ENCODE measurements around the gene OR2C1. TPM values are rescaled to one million over a fixed set of nuclear protein-coding genes. Genes with fewer than 3 reads are reported as not detected.

OR2C1 gene
- total RNA-seq, 1 donor from 2014 or later = not detected

- DNase-seq (ENCODE audit: low spot score) = no peak
These were observed 44.7 kb downstream of the OR2C1 start for GRCh38 chr16:3400446-3400778.

GRCh38 chr16:3400779-3401688 is 45.3 kb downstream of the OR2C1 start, which contains the start of the genes ZNF174 and ZSCAN32:
Gene ZNF174, plus strand, starts transcription at chr16:3401215. Its CDS starts 790 bp downstream, at chr16:3402005.
Gene ZSCAN32, minus strand, starts transcription at chr16:3401004. Its CDS starts 3,447 bp downstream, at chr16:3397557.
- peak; percentile 99 for DNase-seq (ENCODE audit: low spot score)

GRCh38 chr16:3401719-3402397 is 46.2 kb downstream of the OR2C1 start:
- no peak for DNase-seq (ENCODE audit: low spot score)

Other genes with a start within 250 kb of the OR2C1 start
- gene ZNF205, start 243.3 kb upstream of the OR2C1 start, total RNA-seq = 8.2 TPM
- 12.6 TPM for gene ZNF213, start 220.9 kb upstream of the OR2C1 start, total RNA-seq
- not detected for gene OR1F1, start 167.7 kb upstream of the OR2C1 start, total RNA-seq
- gene ZNF200, start 120.7 kb upstream of the OR2C1 start, total RNA-seq = 7.8 TPM
- gene MEFV, start 99.3 kb upstream of the OR2C1 start, total RNA-seq = 1.8 TPM
- 40.3 TPM for gene ZNF263, start 72.4 kb upstream of the OR2C1 start, total RNA-seq
- gene TIGD7, start 50.5 kb upstream of the OR2C1 start, total RNA-seq = 5.3 TPM
- gene ZNF75A, start 50.4 kb upstream of the OR2C1 start, total RNA-seq = 36.7 TPM
- gene ZSCAN32, start 45.1 kb downstream of the OR2C1 start, total RNA-seq = 15.7 TPM
- gene ZNF174, start 45.3 kb downstream of the OR2C1 start, total RNA-seq = 14.5 TPM
- 4.8 TPM for gene ZNF597, start 87.6 kb downstream of the OR2C1 start, total RNA-seq
- 54.4 TPM for gene NAA60, start 87.8 kb downstream of the OR2C1 start, total RNA-seq
- gene C16orf90, start 139.6 kb downstream of the OR2C1 start, total RNA-seq = not detected
- gene CLUAP1, start 145.1 kb downstream of the OR2C1 start, total RNA-seq = 34.3 TPM
- gene NLRC3, start 221.5 kb downstream of the OR2C1 start, total RNA-seq = 3.0 TPM

Measured in ureter (tissue), 1 donor.